OCI-LY1 (cell line): ENCODE measurements around the gene HOXA4.

Experiments used
- H2AFZ ChIP-seq: fragments of 200-600 bp; sonication (generic), shearing (Covaris generic); 2 replicates; pipeline ENCODE4 v1.6.0; 2014; ENCODE audit warnings: antibody characterized with exemption, mild to moderate bottlenecking, low read length
- H3F3A ChIP-seq: fragments of 200-600 bp; sonication (generic), shearing (Covaris generic); 2 replicates; pipeline ENCODE4 v1.6.0; 2014; ENCODE audit warnings: mild to moderate bottlenecking, antibody characterized with exemption, low read length, moderate library complexity; ENCODE audit not compliant: insufficient read depth
- H3K27ac ChIP-seq: fragments of 200-600 bp; sonication (generic); 2 replicates; pipeline ENCODE4 v1.5.1; 2014; ENCODE audit warnings: low read length, mixed run types, mild to moderate bottlenecking, low read depth; ENCODE audit not compliant: poor library complexity, severe bottlenecking
- H3K27me3 ChIP-seq: fragments of 200-600 bp; sonication (generic); 2 replicates; pipeline ENCODE4 v1.6.0; 2014; ENCODE audit warnings: antibody characterized with exemption, mild to moderate bottlenecking, low read length, moderate library complexity; ENCODE audit not compliant: insufficient read depth
- H3K36me3 ChIP-seq: fragments of 200-600 bp; sonication (generic); 2 replicates; pipeline ENCODE4 v1.6.1; 2014; ENCODE audit warnings: mild to moderate bottlenecking, antibody characterized with exemption, low read length, moderate library complexity, mixed read lengths; ENCODE audit not compliant: insufficient read depth
- H3K4me1 ChIP-seq: fragments of 200-600 bp; sonication (generic); 2 replicates; pipeline ENCODE4 v1.5.1; 2014; ENCODE audit warnings: mild to moderate bottlenecking, low read length, moderate library complexity; ENCODE audit not compliant: insufficient read depth, severe bottlenecking
- H3K4me2 ChIP-seq: fragments of 200-600 bp; sonication (generic), shearing (Covaris generic); 2 replicates; pipeline ENCODE4 v1.6.1; 2014; ENCODE audit warnings: low read length
- H3K4me3 ChIP-seq: fragments of 200-600 bp; sonication (generic); 2 replicates; pipeline ENCODE4 v1.5.1; 2014; ENCODE audit warnings: low read length, low read depth, mild to moderate bottlenecking, mixed read lengths; ENCODE audit not compliant: poor library complexity, severe bottlenecking
- H3K79me2 ChIP-seq: fragments of 200-600 bp; shearing (Covaris generic); 2 replicates; pipeline ENCODE4 v1.6.1; 2016; ENCODE audit warnings: mixed run types, low read length, mixed read lengths; ENCODE audit not compliant: insufficient read depth
- H3K9ac ChIP-seq: fragments of 200-600 bp; sonication (generic), shearing (Covaris generic); 2 replicates; pipeline ENCODE4 v1.6.1; 2014; ENCODE audit warnings: mild to moderate bottlenecking, low read length, mixed read lengths
- H3K9me2 ChIP-seq: fragments of 200-600 bp; sonication (generic), shearing (Covaris generic); 2 replicates; pipeline ENCODE4 v1.6.1; 2014; ENCODE audit warnings: low read depth, mild to moderate bottlenecking, low read length, mixed read lengths
- H3K9me3 ChIP-seq: fragments of 200-600 bp; shearing (Covaris generic); 2 replicates; pipeline ENCODE4 v1.6.1; 2014; ENCODE audit warnings: low read length, mixed read lengths
- H4K20me1 ChIP-seq: fragments of 200-600 bp; sonication (generic), shearing (Covaris generic); 2 replicates; pipeline ENCODE4 v1.6.0; 2016; ENCODE audit warnings: mild to moderate bottlenecking, low read length; ENCODE audit not compliant: insufficient read depth
- CTCF ChIP-seq: fragments of 200-600 bp; sonication (generic), shearing (Covaris generic); IDR thresholded peaks from 2 replicates; pipeline ENCODE4 v1.5.1; 2017; ENCODE audit warnings: mild to moderate bottlenecking, antibody characterized with exemption, low read length, moderate library complexity, mixed read lengths
- EZH2 ChIP-seq: fragments of 200-600 bp; sonication (generic), shearing (Covaris generic); IDR thresholded peaks from 2 replicates; pipeline ENCODE4 v1.8.0; 2017; ENCODE audit warnings: borderline replicate concordance, mixed run types, mild to moderate bottlenecking, antibody characterized with exemption, low read length, moderate library complexity, mixed read lengths

Gene HOXA4

GRCh38 chr7:27083646-27084045 is 46.9 kb downstream of the HOXA4 start:
- H2AFZ ChIP-seq, result no peak overlapping the region
- H3K9me3 ChIP-seq, result no peaks in the 10 kb centered on the region; the same call in 1 of the 2 replicates
- H3K4me3 ChIP-seq, result no peak overlapping the region
- H3K79me2 ChIP-seq, result no peaks in the 10 kb centered on the region
- H3K27me3 ChIP-seq, result no peaks in the 10 kb centered on the region; the same call in 1 of the 2 replicates
- H3K9ac ChIP-seq, result no peak overlapping the region
- H3K9me2 ChIP-seq, result no peaks in the 10 kb centered on the region
- no peaks in the 10 kb centered on the region for H3K4me1 ChIP-seq
- no peak for TF ChIP-seq EZH2
- H3K36me3 ChIP-seq, result no peaks in the 10 kb centered on the region
- H4K20me1 ChIP-seq, result no peaks in the 10 kb centered on the region
- H3F3A ChIP-seq, result no peaks in the 10 kb centered on the region
- no peak overlapping the region for H3K27ac ChIP-seq
- H3K4me2 ChIP-seq, result no peak overlapping the region

- Histone ChIP-seq H3K36me3 (no peaks in the 10 kb centered on the region), H3K27ac (no peak overlapping the region), H3K4me1 (no peaks in the 10 kb centered on the region), H2AFZ (no peak overlapping the region), H3K9ac (no peak overlapping the region), H4K20me1 (no peaks in the 10 kb centered on the region), H3K4me3 (no peak overlapping the region), H3K27me3 (no peaks in the 10 kb centered on the region), H3K4me2 (no peak overlapping the region), H3K9me3 (no peaks in the 10 kb centered on the region), H3K9me2 (no peaks in the 10 kb centered on the region), H3K79me2 (no peaks in the 10 kb centered on the region), H3F3A (no peaks in the 10 kb centered on the region)
- no peak for TF ChIP-seq EZH2
- TF ChIP-seq CTCF, result no peak
Measured at GRCh38 chr7:27082171-27082570, 48.4 kb downstream of the HOXA4 start.

- Histone ChIP-seq H3K27me3 (no peaks in the 10 kb centered on the region), H2AFZ (no peak overlapping the region), H3K4me1 (no peaks in the 10 kb centered on the region), H3K4me2 (no peak overlapping the region), H3K9me3 (no peaks in the 10 kb centered on the region), H3K9me2 (no peaks in the 10 kb centered on the region), H4K20me1 (no peaks in the 10 kb centered on the region), H3K36me3 (no peaks in the 10 kb centered on the region), H3K9ac (no peak overlapping the region), H3F3A (no peaks in the 10 kb centered on the region), H3K4me3 (no peak overlapping the region), H3K27ac (no peak overlapping the region), H3K79me2 (no peaks in the 10 kb centered on the region)
- TF ChIP-seq EZH2 (no peak), CTCF (no peak)
Measured at GRCh38 chr7:27080844-27081436, 49.6 kb downstream of the HOXA4 start.
